Measurements from ENCODE around the gene CHD9NB.

DNA sequence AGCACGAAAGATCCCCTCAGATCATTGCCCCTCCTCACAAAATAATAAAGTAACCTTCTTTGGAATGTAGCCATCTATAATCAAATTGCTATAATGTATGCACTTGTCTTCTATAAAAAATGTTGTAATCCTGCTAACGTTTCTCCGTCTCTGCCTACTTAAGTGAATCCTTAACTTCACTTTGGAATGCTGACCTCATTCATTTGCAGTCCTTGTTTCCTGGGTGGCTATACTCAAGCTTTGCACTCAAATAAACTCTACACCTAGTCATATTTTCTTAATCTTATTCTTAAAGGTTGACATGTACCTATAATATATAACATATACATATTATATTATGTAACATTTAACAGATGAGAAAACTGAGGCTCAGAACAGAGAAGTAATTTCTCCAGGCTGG lies 22.7 kb downstream of the CHD9NB start:
- TF ChIP-seq, protein P1, sequence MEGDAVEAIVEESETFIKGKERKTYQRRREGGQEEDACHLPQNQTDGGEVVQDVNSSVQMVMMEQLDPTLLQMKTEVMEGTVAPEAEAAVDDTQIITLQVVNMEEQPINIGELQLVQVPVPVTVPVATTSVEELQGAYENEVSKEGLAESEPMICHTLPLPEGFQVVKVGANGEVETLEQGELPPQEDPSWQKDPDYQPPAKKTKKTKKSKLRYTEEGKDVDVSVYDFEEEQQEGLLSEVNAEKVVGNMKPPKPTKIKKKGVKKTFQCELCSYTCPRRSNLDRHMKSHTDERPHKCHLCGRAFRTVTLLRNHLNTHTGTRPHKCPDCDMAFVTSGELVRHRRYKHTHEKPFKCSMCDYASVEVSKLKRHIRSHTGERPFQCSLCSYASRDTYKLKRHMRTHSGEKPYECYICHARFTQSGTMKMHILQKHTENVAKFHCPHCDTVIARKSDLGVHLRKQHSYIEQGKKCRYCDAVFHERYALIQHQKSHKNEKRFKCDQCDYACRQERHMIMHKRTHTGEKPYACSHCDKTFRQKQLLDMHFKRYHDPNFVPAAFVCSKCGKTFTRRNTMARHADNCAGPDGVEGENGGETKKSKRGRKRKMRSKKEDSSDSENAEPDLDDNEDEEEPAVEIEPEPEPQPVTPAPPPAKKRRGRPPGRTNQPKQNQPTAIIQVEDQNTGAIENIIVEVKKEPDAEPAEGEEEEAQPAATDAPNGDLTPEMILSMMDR (IDR thresholded peaks at IDR 0.05; ENCODE audit: insufficient read depth, low read length), result no peak
- TF ChIP-seq, protein P2, sequence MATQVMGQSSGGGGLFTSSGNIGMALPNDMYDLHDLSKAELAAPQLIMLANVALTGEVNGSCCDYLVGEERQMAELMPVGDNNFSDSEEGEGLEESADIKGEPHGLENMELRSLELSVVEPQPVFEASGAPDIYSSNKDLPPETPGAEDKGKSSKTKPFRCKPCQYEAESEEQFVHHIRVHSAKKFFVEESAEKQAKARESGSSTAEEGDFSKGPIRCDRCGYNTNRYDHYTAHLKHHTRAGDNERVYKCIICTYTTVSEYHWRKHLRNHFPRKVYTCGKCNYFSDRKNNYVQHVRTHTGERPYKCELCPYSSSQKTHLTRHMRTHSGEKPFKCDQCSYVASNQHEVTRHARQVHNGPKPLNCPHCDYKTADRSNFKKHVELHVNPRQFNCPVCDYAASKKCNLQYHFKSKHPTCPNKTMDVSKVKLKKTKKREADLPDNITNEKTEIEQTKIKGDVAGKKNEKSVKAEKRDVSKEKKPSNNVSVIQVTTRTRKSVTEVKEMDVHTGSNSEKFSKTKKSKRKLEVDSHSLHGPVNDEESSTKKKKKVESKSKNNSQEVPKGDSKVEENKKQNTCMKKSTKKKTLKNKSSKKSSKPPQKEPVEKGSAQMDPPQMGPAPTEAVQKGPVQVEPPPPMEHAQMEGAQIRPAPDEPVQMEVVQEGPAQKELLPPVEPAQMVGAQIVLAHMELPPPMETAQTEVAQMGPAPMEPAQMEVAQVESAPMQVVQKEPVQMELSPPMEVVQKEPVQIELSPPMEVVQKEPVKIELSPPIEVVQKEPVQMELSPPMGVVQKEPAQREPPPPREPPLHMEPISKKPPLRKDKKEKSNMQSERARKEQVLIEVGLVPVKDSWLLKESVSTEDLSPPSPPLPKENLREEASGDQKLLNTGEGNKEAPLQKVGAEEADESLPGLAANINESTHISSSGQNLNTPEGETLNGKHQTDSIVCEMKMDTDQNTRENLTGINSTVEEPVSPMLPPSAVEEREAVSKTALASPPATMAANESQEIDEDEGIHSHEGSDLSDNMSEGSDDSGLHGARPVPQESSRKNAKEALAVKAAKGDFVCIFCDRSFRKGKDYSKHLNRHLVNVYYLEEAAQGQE (IDR thresholded peaks at IDR 0.05; ENCODE audit: insufficient replicate concordance, low read depth), result no peak
- no peak for TF ChIP-seq POLR2AphosphoS5 (IDR thresholded peaks at IDR 0.05; ENCODE audit: low read depth)
